NOMO-1 (cell line): Measurements from ENCODE around the gene ALAD.

Experiments
- DNase-seq, 2 experiments: peaks; one replicate each; lab custom pipeline; 2025; ENCODE audit not compliant: unreplicated experiment in 2 of 2; lab: John Stamatoyannopoulos, UW

ALAD gene

DNA sequence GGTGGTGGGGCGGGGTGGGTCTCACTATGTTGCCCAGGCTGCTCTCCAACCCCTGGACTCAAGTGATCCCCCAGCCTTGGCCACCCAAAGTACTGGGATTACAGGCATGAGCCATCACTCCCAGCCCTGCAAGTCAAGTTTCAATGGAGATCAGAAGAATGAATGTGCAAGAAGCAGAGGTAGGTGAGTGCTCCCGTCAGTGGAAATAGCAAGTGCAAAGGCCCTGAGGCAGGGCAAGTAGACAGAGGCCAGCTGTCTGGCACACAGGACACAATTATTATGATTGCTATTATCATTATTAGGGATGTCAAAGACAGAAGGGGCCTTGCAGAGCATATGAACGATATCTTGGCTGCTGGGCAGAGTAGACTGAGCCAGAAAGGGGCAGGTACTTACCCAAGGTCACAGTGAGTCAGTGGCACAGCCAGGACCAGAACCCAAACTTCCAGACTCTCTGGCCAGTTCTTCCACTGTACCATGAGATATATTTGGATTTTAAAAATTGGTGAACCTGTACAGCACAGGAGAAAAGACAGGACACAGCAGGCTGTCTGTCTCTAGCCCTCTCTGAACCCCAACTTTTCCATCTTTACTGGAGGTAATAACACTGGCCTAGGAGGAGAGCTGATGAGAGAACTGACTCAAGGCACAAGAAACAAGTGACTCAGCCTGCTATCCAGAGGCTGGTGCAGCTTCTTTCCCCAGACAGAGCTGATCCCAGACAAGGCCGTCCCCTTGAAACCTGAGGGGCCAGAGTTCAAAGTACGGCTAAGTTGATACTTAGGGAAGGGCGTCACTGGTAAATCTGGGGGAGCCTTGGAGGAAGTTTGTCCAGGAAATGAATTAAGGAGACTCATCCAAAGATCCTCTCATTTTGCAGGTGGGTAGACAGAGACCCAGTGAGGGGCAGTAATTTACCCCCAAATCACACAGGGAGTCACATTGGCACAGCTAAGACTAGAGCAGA, 25.7 kb downstream of the ALAD start:
- no peak for DNase-seq

DNA sequence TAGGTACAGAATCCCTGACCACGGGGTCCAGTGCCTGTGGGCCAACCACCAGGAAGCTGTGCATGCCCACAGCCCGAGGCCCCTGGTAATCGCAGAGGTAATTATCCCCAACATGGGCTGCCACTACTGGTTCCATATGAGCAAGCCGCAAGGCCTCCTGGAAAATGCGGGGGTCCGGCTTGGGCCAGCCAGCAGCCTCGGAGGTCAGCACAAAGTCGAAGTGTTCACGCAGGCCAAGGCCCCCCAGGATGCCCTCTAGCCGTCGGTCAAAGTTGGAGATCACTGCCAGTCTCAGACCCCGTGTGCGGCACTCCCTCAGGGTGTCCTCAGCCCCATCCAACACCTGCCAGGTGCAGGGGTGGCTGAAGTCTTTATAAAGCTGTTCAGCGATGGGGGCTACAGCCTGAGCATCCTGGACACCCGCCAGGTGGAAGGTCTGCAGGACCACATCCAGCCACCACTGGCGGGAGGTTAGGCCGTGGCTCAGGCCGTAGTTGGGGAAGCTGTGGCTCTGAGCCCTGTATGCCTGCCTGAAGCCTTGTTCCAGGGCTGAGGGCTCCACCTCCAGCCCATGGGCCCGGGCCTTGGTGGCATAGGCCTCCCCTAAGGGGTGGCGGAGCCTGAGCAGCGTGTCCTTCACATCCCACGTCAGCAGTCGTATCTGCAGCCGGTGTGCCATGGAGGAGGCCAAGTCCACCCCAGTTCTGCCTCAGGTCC, 27.2 kb downstream of the ALAD start:
- DNase-seq, result no peak

DNA sequence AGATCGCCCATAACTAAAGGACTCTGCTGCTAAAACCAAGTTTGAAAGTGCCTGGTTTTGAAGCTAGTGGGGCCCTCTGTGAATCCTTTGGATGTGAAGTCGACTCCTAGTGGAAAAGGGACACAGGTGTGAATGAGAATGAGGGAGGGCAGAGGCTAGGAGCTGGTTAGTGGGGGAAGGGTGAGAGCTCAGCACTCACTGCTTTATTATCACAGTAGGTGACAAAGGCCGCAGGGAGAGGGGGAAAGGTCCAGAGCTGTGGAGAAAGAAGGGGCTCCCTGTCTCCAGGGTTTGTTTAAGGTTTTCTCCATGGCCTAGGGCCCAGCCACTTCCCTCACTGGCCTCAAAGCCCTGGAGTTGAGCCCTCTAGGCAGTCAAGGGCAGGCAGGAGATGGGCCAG, 27.8 kb downstream of the ALAD start:
- DNase-seq, result no peak

DNA sequence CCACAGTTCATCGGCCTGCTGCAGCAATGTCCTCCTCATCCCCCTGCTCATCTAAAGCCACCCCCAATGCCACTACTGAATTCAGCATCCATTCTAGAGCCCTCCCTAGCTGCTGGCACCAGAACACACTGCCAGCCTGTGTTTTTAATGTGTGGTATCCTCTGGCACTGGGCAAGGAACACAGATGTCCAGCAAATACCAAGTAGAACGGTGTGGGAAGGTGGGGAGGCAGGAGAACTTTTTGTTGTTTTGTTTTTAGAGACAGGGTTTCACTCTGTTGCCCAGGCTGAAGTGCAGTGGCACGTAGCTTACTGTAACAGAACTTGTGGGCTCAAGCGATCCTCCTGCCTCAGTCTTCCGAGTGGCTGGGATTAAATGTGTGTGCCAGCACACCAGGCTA, 29.0 kb downstream of the ALAD start:
- no peak for DNase-seq

DNA sequence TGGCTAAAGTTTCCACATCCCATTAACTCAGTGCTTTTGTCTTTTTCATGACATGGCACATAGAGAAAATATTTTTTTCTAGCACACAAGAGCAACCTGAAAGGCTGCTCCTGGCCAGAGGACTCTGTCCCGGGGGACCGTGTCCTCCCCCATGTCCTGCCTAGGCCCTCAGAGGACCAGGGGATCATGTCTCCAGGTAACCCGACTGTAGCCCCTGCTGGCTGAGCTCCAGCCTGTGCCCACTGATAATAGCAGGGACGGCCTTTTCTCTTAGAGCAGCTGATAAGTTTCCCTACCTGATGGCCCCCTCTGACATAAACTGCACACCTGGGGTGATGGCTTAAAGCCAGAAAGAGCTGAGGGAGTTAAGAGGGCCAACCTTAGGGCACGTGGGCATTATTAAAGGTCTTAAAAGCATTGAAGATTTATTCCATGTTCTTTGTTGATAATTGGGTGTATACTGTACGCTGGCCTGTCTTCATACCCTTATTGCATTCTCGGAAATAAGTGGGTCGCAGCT, 30.2 kb downstream of the ALAD start:
- DNase-seq, result no peak

DNA sequence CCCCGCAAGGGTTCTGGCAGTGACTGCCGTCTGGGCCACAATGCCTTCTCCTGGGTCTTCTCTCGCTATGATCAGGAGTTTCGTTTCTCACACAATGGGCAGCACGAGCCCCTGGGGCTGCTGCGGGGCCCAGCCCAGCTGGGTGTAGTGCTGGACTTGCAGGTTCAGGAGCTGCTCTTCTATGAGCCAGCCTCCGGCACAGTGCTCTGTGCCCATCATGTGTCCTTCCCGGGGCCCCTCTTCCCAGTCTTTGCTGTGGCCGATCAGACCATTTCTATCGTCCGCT, 31.3 kb downstream of the ALAD start:
- no peak for DNase-seq

- no peak for DNase-seq
Observed at GRCh38 chr9:113368982-113369854, 31.9 kb downstream of the ALAD start.

- DNase-seq, result no peak
Observed at GRCh38 chr9:113368348-113368981, 32.6 kb downstream of the ALAD start.

- DNase-seq, result peak; percentile 13 to 30
Observed at GRCh38 chr9:113365652-113366051, 35.4 kb downstream of the ALAD start.

DNA sequence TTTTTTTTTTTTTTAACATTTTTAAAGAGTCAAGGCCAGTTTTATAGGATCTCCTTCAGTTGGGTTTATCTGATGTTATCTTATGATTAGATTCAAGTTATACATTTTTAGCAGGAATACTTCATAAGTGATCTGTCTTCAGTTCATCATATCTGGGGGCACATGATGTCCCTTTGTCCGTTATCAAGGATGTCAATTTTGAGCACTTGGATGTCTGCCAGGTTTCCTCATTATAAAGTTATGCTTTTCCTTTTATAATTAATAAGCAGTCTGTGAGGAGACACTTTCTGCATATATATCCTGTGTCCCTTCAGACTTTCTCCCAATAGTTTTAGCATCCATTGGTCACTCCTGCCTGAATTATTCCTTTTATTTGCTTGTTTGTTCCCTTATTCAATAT, 36.1 kb downstream of the ALAD start:
- no peak for DNase-seq

DNA sequence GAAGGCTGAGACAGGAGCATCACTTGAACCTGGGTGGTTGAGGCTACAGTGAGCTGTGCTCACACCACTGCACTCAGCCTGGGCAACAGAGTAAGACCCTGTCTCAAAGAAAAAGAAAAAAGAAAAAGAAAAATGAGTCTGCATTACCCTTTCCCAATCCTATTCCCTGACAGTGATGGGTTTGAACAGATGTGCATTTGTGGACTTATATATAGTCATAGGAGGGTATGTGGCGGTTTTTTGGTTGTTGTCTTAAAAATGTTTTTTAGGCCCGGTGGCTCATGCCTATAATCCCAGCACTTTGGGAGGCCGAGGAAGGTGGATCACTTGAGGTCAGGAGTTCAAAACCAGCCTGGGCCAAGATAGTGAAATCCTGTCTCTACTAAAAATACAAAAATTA, 37.7 kb downstream of the ALAD start:
- no peak for DNase-seq

DNA sequence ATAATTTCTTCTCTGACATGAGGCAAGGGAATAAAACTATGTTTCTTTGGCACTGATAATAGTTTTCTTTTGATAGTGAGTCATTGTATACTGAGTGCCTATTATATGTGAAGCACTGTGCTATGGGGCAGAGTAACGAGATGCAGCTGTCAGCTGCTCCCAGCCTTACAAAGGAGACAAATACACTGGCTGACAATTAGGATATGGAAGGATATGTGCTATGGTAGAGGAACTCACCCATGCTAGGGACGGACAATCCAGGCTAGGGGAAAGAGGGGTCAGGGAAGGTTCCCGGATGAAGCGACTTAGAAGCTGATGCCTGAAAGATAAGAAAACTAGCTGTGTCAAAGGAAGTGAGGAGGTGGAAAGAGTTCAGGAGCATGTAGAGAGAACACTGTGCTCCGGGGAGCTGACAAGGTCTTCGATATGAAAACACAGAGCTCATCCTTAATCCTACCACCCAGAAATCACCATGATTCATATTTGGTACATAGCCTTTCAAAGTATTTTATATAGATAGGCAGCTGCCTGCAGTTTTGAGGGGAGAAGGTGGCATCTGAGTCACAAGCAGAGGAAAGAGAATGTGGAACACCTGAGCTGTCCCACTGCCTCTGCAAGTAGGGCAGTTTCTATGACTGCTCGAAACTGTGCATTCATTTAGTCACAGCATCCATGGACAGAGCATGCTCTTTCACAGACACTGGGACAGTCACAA, 39.6 kb downstream of the ALAD start:
- DNase-seq, result no peak

- DNase-seq, result no peak
Observed at GRCh38 chr9:113360242-113360842, 40.7 kb downstream of the ALAD start.

DNA sequence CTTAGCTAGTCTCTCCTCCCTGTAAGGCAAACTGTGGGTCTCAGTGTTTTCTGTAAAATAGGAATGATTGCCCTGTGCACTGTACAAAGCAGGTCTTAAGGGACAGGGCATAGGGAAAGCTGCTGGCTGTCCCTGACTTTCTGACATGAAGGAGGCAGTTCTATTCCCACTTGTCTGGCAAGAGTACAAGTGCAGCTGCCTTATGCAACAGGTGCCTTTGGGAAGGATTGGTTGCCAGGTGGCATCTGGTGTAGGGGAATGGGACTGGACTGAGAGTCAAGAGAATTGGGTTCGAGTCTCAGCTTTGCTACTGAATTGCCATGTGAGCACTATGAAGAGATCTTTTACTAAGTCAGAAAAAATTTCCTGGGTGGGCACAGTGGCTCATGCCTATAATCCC, 41.7 kb downstream of the ALAD start:
- no peak for DNase-seq

DNA sequence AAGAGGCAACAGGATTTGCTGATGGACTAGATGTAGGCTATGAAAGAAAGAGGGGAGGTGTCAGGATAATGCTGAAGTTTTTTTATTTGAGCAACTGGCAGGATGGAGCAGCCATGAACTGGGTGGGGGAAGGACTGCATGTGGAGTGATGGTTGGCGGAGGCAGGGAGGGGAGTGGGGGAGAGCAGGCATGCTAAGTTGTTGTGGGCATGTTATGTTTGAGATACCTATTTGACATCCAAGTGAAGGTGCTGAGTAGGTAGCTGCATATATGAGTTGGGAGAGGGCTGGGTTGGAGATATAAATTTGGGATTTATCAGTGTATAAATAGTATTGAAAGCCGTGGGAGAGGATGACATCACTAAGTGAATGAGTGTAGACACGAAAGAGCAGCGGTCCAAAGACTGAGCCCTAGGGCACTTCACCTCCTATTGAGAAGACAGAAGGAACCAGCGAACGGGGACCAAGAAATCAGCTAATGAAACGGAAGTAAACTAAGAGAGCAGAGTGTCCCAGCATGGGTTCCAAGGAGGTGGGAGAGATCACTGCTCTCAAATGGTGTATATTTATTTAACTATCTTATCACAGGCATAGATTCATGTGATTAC, 44.3 kb downstream of the ALAD start:
- DNase-seq, result no peak

GRCh38 chr9:113355040-113355596, 46.0 kb downstream of the ALAD start:
- DNase-seq, result no peak

GRCh38 chr9:113352411-113352810, 48.7 kb downstream of the ALAD start:
- peak in 1 of 2 experiments; percentile 7 for DNase-seq

DNA sequence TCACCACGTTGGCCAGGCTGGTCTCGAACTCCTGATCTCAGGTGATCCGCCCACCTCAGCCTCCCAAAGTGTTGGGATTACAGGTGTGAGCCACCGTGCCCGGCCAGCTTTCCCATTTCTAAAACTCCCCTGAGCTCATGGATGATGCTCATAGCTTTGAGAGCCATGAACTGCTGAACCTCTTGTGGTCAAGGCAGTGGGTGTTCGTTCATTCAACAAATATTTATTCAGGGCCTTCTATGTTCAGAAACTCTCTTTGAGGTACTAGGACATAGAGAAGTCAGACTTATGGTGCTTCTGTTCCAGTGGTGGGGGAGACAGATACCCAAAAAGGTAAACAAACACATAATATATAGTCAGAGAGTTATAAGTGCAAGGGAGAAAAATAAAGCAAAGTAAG, 49.1 kb downstream of the ALAD start:
- no peak for DNase-seq

GRCh38 chr9:113350937-113351336, 50.1 kb downstream of the ALAD start:
- peak; percentile 63 to 78 for DNase-seq
